Dedifferentiated amniotic fluid mesenchymal stem cell (primary cell): Measurements from ENCODE around the gene BMPR1B.
"Not testable (repeated sequence)": the region's sequence is repeated elsewhere in the genome, so short reads cannot be mapped to it uniquely, and the experiment has no call there.

ENCODE experiments used
- DNase-seq: peaks from one replicate; pipeline ENCODE4 v3.0.0-alpha.2; 2016; ENCODE audit errors: extremely low spot score

BMPR1B gene

GRCh38 chr4:94833394-94833793 is 75.6 kb downstream of the BMPR1B start:
- DNase-seq, result no peak

GRCh38 chr4:94834501-94834900 is 76.7 kb downstream of the BMPR1B start:
- DNase-seq, result no peak

DNA sequence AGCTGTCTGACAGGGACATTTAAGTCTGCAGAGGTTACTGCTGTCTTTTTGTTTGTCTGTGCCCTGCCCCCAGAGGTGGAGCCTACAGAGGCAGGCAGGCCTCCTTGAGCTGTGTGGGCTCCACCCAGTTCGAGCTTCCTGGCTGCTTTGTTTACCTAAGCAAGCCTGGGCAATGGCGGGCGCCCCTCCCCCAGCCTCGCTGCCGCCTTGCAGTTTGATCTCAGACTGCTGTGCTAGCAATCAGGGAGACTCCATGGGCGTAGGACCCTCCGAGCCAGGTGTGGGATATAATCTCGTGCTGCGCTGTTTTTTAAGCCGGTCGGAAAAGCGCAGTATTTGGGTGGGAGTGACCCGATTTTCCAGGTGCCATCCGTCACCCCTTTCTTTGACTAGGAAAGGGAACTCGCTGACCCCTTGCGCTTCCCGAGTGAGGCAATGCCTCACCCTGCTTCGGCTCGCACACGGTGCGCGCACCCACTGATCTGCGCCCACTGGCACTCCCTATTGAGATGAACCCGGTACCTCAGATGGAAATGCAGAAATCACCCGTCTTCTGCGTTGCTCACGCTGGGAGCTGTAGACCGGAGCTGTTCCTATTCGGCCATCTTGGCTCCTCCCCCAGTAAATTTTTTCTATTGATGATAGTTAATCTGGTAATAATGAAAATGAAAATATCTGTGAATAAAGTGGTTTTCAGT is 83.6 kb downstream of the BMPR1B start:
- DNase-seq, result not testable (repeated sequence)

DNA sequence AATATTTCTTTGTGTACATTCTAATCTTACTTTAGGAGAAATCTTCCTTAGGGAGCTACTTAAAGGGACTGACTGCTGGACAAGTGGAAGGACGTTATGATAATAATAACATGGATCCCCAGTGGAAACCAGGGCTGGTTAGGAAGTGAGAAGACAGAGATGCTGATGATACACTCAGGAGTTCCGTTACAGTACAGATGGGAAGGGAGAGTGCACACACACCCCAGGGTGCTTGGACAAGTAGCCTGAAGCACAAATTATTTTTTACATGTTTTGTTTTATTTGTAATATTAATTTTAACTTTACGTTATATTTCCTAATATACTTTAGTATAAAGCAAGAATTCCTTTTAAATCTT is 84.1 kb downstream of the BMPR1B start:
- DNase-seq, result no peak

GRCh38 chr4:94843216-94843615 is 85.5 kb downstream of the BMPR1B start:
- DNase-seq, result no peak

DNA sequence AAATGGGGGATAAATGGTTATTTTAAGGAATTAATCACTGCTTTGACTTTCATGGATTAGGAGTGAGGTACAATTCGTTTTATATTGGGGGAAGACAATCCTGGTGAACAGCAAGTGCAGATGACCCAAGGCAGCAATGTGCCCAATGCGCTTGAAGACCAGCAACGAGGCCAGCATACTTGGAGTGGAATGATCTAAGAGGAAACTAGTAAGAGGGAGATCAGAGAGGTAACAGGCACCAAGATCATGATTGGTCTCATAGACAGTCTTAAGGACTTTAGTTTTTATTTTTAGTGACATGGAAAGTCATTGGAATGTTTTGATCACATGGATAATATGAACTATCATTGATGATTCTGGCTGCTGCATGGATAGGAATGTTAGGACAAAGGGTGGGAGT is 90.6 kb downstream of the BMPR1B start:
- DNase-seq, result no peak

DNA sequence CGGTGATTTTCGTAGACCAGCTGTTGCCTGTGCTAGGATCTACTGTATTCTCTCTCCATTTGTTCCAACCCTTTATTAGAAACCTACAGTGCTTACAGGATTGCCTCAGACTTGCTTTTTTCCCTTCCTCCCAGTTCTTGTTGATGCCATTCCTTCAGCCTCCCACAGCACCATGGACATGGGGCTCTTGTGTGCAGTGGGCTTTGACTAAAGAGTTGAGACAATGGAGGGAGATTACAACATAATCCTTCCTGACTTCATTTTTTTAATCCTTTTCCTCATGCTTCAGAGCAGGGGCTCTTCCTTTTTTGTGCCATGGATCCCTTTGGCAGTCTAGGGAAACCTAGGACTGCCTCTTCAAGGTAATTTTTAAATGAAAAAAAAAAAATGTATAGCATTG is 92.1 kb downstream of the BMPR1B start:
- no peak for DNase-seq

DNA sequence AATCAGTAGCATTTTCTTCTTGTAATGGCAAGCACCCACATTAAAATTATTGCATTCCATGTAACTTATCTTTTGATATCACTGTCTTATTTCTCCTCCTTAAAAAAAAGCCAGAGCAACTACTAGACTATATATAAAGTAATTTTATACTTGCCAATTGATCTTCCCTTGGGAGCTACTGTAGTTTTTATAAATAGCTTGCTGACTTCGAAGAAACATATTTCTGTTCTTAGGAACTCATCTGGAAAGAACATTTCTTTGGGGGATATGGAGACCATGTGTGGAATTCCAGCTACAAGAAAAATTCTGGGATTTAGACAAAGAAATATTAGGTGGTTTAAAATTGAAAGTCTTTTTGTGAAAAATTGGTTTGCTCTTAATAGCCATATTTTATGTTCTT is 94.9 kb downstream of the BMPR1B start:
- DNase-seq, result no peak

DNA sequence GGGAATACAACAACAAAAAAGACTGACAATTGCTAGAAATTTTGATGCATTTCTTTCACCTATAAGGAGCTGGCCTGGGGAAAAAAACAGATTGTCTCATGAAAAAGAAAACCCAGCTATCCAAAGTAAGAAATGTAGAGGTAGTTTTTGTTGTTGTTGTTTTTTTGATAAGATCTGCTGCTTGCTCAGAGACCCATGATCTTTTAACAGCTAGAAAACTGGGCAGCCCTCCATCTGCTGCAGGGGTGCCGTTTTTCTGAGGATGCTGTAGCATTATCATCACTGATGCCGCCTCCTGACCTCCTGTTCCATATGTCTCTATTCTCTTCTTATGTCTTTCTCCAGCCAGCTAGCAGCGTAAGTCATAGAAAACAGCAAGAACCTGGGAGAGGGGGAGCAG is 98.3 kb downstream of the BMPR1B start:
- DNase-seq, result no peak

GRCh38 chr4:94870146-94870545 is 112.4 kb downstream of the BMPR1B start:
- DNase-seq, result no peak

- DNase-seq, result no peak
Observed at GRCh38 chr4:94871644-94872305, 114.0 kb downstream of the BMPR1B start.

DNA sequence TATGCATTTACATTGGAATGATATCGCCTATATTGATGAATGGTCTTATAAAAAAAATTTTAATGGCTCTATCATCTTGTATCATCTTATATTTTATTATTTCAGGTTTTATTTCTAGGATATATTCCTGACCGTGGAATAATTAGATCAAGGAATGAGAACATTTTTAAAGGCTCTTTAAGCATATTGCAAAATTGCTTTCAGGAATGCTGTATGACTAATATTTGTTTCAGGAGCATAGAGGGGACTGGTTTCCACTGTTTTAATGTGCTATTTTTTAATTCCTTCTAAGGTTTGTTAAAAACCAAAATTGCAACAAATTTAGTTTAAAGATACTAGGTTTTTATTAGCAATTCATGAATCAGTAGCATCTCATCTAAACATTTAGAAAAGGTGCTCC is 120.2 kb downstream of the BMPR1B start:
- peak; percentile 36 for DNase-seq

DNA sequence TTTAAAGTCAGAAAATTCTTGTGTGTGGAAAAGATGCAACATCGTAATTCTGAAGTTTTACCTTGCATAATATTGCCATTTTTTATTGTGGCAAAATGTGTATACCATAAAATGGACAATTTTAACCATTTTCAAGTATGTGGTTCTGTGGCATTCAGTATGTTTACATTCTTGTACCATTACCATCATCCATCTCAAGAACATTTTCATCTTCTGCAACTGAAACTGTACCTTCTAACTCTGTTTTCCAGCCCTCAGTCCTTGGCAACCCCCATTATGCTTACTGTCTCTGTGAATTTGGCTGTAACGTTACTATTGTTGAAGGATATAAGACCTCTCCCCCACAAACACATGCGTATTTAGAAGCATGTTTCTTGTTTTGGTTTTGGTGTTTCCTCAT is 123.2 kb downstream of the BMPR1B start:
- DNase-seq, result no peak

DNA sequence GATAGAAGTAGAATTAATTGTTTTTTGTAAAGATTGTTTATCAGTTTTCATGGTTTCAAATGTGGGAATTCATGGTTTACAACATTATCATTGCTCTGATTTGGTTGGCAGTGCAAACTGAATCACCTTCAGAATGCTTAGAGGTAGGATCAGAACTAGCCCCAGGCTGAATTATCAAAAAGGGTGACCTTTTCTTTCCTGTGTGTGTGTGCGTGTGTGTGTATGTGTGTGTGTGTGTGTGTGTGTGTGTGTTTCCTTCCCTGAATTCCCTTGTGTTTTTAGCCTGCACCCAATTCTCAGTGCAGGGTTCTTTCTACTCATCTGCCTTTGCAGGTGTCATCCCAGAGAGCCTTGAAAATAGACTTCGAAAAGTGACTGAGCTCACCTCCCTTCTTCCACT is 125.0 kb downstream of the BMPR1B start:
- DNase-seq, result no peak

GRCh38 chr4:94887027-94887426 is 129.3 kb downstream of the BMPR1B start:
- no peak for DNase-seq

DNA sequence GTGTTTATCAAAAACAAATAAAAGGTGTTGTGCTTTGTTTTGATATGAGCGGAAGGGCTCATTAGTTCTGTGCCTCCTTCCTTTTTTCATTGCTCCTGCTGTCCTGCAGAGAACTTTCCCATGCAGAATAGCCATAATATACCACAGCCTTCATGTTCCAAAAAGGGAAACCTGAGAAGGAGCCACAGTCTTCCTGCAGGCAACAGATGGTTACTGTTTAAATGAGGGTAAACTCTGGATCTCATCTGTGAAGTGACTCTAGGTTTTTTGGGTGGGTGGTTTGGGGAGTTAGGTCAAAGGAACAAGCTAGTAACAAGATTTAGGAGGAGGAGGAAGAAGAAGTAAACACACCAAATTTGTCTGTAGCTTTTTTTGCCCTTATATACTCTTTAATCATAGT is 131.8 kb downstream of the BMPR1B start:
- no peak for DNase-seq

- DNase-seq, result peak; percentile 50
Observed at GRCh38 chr4:94889946-94890345, 132.2 kb downstream of the BMPR1B start.

DNA sequence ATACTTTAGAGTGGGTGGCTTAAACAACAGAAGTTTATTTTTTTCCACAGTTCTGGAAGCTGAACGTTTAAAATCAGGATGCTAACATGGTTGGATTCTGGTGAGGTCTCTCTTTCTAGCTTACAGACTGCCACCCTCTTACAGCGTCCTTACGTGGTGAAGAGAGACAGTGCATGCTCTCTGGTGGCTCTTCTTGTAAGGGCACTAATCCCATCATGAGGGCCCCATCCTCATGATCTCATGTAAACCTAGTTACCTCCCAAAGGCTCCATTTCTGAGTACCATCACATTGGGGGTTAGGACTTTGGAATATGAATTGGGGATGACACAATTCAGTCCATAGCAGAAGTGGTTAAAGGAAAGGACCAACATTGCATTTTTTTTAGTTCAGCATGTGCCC is 132.8 kb downstream of the BMPR1B start:
- no peak for DNase-seq

DNA sequence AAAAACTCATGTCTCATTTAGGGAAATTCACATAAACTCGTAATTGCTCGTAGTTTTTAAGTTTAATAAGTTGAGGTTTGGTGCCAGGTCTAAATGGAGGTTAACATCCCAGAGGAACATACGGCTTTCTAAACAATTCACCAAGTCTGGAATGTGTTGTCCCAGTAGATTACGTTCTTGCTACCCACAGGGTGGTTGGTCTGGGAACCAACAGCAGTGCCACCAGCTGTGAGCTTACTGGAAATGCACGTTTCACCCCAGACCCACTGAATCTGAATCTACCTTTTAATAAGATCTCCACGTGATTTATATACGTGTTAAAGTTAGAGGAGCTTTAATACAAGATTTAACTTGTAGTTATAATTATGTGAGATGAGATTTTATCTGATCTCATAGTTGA is 134.3 kb downstream of the BMPR1B start:
- no peak for DNase-seq

- DNase-seq, result no peak
Observed at GRCh38 chr4:94895081-94895480, 137.3 kb downstream of the BMPR1B start.

DNA sequence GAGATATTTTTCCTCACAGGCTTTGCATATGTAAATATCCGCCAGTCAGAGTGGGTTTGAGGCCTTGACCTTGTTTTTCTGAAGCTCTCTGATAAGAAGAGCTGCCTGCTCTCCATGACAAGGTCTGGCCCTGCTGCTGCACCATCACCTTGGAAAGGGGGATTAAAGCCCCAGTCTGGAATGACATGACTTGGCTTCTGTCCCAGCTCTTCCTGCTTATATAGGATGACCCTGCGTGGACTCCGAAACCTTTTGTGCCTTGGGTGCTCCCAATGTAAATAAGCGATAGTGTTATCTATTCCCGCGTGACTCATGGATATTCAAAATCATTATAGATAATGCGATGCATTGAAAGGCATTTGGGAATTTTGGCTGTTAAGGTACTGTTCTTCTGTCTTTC is 139.3 kb downstream of the BMPR1B start:
- DNase-seq, result no peak

DNA sequence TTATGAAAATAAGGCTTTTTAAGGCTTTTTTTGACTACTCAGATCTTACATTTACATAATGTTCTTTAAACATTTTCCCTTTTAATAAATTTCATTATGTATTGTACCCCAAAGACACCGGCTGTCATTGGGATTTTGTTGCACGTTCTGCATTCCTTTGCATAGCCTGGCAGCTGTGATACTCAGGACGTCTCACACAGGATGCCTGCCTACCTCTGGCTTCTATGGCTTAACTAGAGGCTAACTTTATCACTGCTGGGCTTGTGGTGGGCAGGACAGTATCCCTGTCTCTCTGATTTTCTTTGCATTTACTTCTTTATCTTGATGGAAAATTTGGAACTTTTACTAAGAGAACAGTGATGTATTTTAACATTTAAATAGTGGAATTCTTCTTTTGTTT is 147.8 kb downstream of the BMPR1B start:
- no peak for DNase-seq

- DNase-seq, result no peak
Observed at GRCh38 chr4:94909645-94910044, 151.9 kb downstream of the BMPR1B start.

DNA sequence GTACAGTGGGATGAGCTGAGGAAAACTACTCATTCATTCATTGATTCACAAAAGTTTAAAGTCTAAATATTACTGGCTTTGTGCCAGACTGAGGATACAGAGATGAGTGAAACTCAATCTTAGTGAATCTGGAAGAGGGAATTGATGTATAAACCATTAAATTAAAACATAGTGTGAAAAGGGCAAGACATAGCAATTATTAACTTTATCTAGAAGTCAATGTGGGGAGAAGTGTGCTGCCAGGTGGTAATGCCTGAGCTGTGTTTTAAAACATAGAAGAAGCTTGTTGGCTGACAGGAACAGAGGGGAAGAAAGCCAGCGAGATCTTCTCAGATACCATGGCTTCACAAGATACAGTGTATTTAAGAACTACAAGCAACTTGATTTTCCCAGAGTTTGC is 153.4 kb downstream of the BMPR1B start:
- no peak for DNase-seq
